Panc1 (cell line): Measurements from ENCODE around the gene MYO1E. TPM values are rescaled to one million over a fixed set of nuclear protein-coding genes. Genes with fewer than 3 reads are reported as not detected.

Source experiments
- ATAC-seq: fragments of 200-7000 bp; cut with Tn5 transposase; 2 replicates; pipeline ENCODE4 v1.9.1; 2020; ENCODE audit warnings: mild to moderate bottlenecking, moderate library complexity
- BruUV-seq: library from RNA; stranded (reverse); fragments of 400-500 nt; replicated peaks from 2 replicates; lab custom pipeline; 2021; lab: Mats Ljungman, UMichigan
- CTCF ChIA-PET: fragments of 300-600 bp; sonication (Branson Sonifier 250); formaldehyde crosslinking; loops from one replicate; lab custom pipeline; 2022; ENCODE audit warnings: antibody characterized with exemption; lab: Charles Lee
- POLR2A ChIA-PET: fragments of 300-600 bp; sonication (Branson Sonifier 250); formaldehyde crosslinking; loops from one replicate; lab custom pipeline; 2022; ENCODE audit warnings: antibody characterized with exemption; lab: Charles Lee
- DNase-seq: peaks from one replicate; pipeline ENCODE4 v3.0.0-alpha.2; 2010; ENCODE audit warnings: low read depth, low spot score
- H3K27ac ChIP-seq: 2 replicates; pipeline ENCODE4 v1.5.1; 2011; ENCODE audit warnings: mild to moderate bottlenecking, low read length, inconsistent platforms
- H3K27me3 ChIP-seq: fragments of 200-500 bp; sonication (Bioruptor generic); 2 replicates; pipeline ENCODE4 v1.6.0; 2014; ENCODE audit warnings: low read length, inconsistent platforms; ENCODE audit not compliant: control insufficient read depth, insufficient read depth
- H3K36me3 ChIP-seq: fragments of 200-500 bp; sonication (Bioruptor generic); 2 replicates; pipeline ENCODE4 v1.5.1; 2014; ENCODE audit warnings: inconsistent platforms, mild to moderate bottlenecking, low read length, moderate library complexity; ENCODE audit not compliant: control insufficient read depth, insufficient read depth
- H3K4me1 ChIP-seq: 2 replicates; pipeline ENCODE4 v1.5.1; 2011; ENCODE audit warnings: inconsistent platforms, mild to moderate bottlenecking, low read length, moderate library complexity; ENCODE audit not compliant: control insufficient read depth, insufficient read depth
- H3K4me3 ChIP-seq, 2 experiments: 2 replicates each; pipeline ENCODE4 v1.5.1; 2011 to 2012; ENCODE audit warnings: low read depth in 2 of 2, low read length in 2 of 2, mild to moderate bottlenecking in 2 of 2, inconsistent platforms in 1 of 2, moderate library complexity in 1 of 2
- H3K9me3 ChIP-seq: fragments of 200-500 bp; sonication (Bioruptor generic); 2 replicates; pipeline ENCODE4 v1.5.1; 2014; ENCODE audit warnings: low read depth, mild to moderate bottlenecking, inconsistent platforms, low read length, moderate library complexity; ENCODE audit not compliant: control insufficient read depth, insufficient read depth
- CTCF ChIP-seq: fragments of 450-650 bp; IDR thresholded peaks from 2 replicates; pipeline ENCODE4 v1.5.1; 2017; ENCODE audit warnings: mild to moderate bottlenecking
- POLR2AphosphoS5 ChIP-seq: IDR thresholded peaks from 2 replicates; pipeline ENCODE4 v1.6.1; 2012; ENCODE audit warnings: mild to moderate bottlenecking, low read depth, low read length, moderate library complexity
- SIN3A ChIP-seq: IDR thresholded peaks from 2 replicates; pipeline ENCODE4 v1.6.1; 2012; ENCODE audit warnings: low read depth, mild to moderate bottlenecking, low read length, moderate library complexity, borderline replicate concordance; ENCODE audit not compliant: insufficient read depth
- TCF7L2 ChIP-seq: IDR thresholded peaks from 2 replicates; pipeline ENCODE4 v1.6.1; 2011; ENCODE audit warnings: mild to moderate bottlenecking, low read depth, low read length, inconsistent platforms
- in situ Hi-C: cut with HindIII; loops from 2 replicates; pipeline ENCODE4 v1.10.0; 2016; ENCODE audit warnings: low sequenced_read_pairs, low pct_unique_long_range_greater_than_20kb
- intact Hi-C: fragments of 100-400 bp; cut with micrococcal nuclease; formaldehyde crosslinking; loops from one replicate; pipeline ENCODE4 v1.10.0; 2022; ENCODE audit not compliant: unreplicated experiment
- total RNA-seq: library from RNA; stranded (reverse); gene quantifications from one replicate; pipeline ENCODE4 v1.2.1, GENCODE V29; 2021; ENCODE audit not compliant: unreplicated experiment
- TF ChIP-seq, protein P1 (sequence below), 2 experiments: IDR thresholded peaks; 2 replicates each; pipeline ENCODE4 v1.6.1; 2011 to 2012; ENCODE audit warnings: low read depth in 2 of 2, control low read depth in 1 of 2, low read length in 1 of 2, mild to moderate bottlenecking in 1 of 2, moderate library complexity in 1 of 2; ENCODE audit not compliant: insufficient read depth in 1 of 2

Gene MYO1E
- total RNA-seq, 1 experiment from 2014 or later = 161 TPM

DNA sequence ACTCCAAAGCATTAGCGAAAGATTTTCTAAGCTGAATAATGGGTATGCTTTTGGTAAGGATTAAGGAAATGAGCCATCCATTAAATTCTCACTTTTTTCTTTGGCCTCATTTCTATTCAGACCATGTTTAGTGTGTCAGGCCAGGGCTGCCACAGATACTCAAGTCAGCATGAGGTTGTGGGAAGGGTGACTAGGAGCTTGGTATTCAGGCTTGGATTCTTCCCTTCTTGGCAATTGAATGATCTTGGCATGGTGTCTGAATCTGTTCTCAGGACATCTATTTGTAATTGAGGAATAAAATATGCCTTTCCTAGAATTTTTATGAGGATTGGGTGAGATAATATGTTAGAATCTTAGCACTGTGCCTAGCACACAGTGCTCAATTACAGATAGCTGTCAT is 256.5 kb downstream of the MYO1E start:
- ATAC-seq (no peak), DNase-seq (no peak)
- no peak overlapping the region for H3K27ac ChIP-seq
- TF ChIP-seq CTCF (no peak), POLR2AphosphoS5 (no peak), SIN3A (no peak), TCF7L2 (no peak)
- TF ChIP-seq, protein P1, sequence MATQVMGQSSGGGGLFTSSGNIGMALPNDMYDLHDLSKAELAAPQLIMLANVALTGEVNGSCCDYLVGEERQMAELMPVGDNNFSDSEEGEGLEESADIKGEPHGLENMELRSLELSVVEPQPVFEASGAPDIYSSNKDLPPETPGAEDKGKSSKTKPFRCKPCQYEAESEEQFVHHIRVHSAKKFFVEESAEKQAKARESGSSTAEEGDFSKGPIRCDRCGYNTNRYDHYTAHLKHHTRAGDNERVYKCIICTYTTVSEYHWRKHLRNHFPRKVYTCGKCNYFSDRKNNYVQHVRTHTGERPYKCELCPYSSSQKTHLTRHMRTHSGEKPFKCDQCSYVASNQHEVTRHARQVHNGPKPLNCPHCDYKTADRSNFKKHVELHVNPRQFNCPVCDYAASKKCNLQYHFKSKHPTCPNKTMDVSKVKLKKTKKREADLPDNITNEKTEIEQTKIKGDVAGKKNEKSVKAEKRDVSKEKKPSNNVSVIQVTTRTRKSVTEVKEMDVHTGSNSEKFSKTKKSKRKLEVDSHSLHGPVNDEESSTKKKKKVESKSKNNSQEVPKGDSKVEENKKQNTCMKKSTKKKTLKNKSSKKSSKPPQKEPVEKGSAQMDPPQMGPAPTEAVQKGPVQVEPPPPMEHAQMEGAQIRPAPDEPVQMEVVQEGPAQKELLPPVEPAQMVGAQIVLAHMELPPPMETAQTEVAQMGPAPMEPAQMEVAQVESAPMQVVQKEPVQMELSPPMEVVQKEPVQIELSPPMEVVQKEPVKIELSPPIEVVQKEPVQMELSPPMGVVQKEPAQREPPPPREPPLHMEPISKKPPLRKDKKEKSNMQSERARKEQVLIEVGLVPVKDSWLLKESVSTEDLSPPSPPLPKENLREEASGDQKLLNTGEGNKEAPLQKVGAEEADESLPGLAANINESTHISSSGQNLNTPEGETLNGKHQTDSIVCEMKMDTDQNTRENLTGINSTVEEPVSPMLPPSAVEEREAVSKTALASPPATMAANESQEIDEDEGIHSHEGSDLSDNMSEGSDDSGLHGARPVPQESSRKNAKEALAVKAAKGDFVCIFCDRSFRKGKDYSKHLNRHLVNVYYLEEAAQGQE (IDR thresholded peaks at IDR 0.05; ENCODE audit: insufficient read depth in 1 of 2, low read depth in 2 of 2, low read length in 1 of 2) = no peak
- H3K36me3 ChIP-seq = peaks cover 24% of the 10 kb centered on the region; the same call in 1 of the 2 replicates
- no peaks in the 10 kb centered on the region for H3K4me1 ChIP-seq
- intact Hi-C loops (no loop called here), in situ Hi-C loops (no loop called here)
- BruUV-seq = no TSS peak
- H3K27me3 ChIP-seq = no peaks in the 10 kb centered on the region
- H3K4me3 ChIP-seq = no peak overlapping the region
- H3K9me3 ChIP-seq = no peaks in the 10 kb centered on the region
- ChIA-PET CTCF (interaction anchor here (0.6 kb wide), 1 partner anchor 129 kb away, joined by 4 read pairs; no protein-coding TSS in a partner anchor), POLR2A (interaction anchor here (0.5 kb wide), 1 partner anchor 263 kb away, joined by 6 read pairs; no protein-coding TSS in a partner anchor)

- ChIA-PET POLR2A (no interaction called here), CTCF (no interaction called here)
- H3K9me3 ChIP-seq = no peaks in the 10 kb centered on the region
- no peak overlapping the region for H3K4me3 ChIP-seq
- no peaks in the 10 kb centered on the region for H3K4me1 ChIP-seq
- H3K27ac ChIP-seq = no peak overlapping the region
- TF ChIP-seq SIN3A (no peak), POLR2AphosphoS5 (no peak), CTCF (no peak), TCF7L2 (no peak)
- TF ChIP-seq, protein P1 (IDR thresholded peaks at IDR 0.05; ENCODE audit: insufficient read depth in 1 of 2, low read depth in 2 of 2, low read length in 1 of 2) = no peak
- intact Hi-C loops = no loop called here
- no peak for DNase-seq
- no peaks in the 10 kb centered on the region for H3K27me3 ChIP-seq
- in situ Hi-C loops = no loop called here
- H3K36me3 ChIP-seq = peaks cover 28% of the 10 kb centered on the region; the same call in 1 of the 2 replicates
- BruUV-seq = no TSS peak
- ATAC-seq = no peak
Observed at GRCh38 chr15:59115047-59115446, 257.6 kb downstream of the MYO1E start.
